ENCODE data around the gene SLC7A9. TPM values are rescaled to one million over a fixed set of nuclear protein-coding genes. Genes with fewer than 3 reads are reported as not detected.
A peak's percentile ranks its signal among the peaks of the same experiment; 100 is the strongest.
"Not testable (repeated sequence)": the region's sequence is repeated elsewhere in the genome, so short reads cannot be mapped to it uniquely, and the experiment has no call there.

Gene SLC7A9
- total and polyA plus RNA-seq, 3 experiments from 2014 or later = 0.24 to 0.28 TPM; not detected in 1

DNA sequence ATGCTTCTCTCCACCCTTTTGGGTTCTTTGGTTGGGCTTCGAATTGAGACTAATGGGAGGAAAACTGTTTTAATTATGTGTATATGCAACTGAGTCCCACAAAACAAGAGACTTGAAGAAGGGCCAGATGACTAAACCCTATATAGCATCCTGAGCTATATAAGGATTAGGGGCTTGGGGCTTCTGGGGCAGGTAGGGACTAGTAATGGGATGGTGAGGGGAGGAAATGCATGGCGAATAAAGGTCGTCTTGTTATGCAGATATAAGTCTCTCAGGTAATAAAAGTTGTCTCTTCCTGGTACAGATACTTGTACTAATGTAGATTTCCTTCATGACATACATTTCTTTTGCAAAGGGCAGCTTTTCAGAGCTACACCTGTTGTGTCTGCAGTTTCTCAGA is 2.8 kb upstream of the SLC7A9 start:
- DNase-seq = no peak
- H3K36me3 ChIP-seq (ENCODE audit: insufficient read depth, low read length) = no peaks in the 10 kb centered on the region
- no peaks in the 10 kb centered on the region for H3K4me1 ChIP-seq (ENCODE audit: insufficient read depth, low read length)
- Mint-ChIP-seq H3K27me3 (peaks cover 0 to 5% of the 10 kb centered on the region in 2 donors), H3K4me1 (no peaks in the 10 kb centered on the region), H3K9me3 (no peaks in the 10 kb centered on the region), H3K27ac (no peak overlapping the region), H3K4me3 (no peak overlapping the region), H3K36me3 (no peaks in the 10 kb centered on the region)
- ChIA-PET CTCF (no interaction called here), POLR2A (no interaction called here)
- no peaks in the 10 kb centered on the region for H3K27me3 ChIP-seq (ENCODE audit: insufficient read depth, low read length, poor library complexity, severe bottlenecking)
- H3K9me3 ChIP-seq (ENCODE audit: low read length) = no peaks in the 10 kb centered on the region
- H3K4me3 ChIP-seq (ENCODE audit: low read length) = no peak overlapping the region
- no peak overlapping the region for H3K27ac ChIP-seq (ENCODE audit: low read depth, low read length)

DNA sequence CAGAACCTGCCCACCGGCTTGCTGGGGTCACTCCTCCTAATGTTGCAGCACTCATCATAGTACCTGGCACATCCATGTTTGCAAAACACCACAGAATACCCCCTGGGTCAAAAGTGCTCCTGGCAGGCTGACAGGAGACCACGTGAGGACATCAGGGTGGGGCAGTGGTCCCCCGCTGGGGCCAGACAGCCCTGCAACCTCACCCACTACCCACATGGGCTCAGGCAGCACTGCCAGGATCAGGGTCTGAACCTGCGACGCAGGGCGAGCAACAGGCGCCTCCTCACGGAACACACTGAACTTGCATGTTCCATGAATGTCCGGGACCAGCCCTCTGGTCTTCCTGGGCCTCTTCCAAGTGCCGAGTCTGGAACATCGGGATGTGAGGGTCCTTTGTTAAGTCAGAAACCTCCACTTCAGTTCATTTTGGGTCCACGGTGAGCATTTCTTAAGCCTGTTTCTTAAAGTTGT is 1.4 kb upstream of the SLC7A9 start:
- CTCF ChIA-PET = no interaction called here
- H3K9me3 Mint-ChIP-seq = no peaks in the 10 kb centered on the region
- POLR2A ChIA-PET = no interaction called here

DNA sequence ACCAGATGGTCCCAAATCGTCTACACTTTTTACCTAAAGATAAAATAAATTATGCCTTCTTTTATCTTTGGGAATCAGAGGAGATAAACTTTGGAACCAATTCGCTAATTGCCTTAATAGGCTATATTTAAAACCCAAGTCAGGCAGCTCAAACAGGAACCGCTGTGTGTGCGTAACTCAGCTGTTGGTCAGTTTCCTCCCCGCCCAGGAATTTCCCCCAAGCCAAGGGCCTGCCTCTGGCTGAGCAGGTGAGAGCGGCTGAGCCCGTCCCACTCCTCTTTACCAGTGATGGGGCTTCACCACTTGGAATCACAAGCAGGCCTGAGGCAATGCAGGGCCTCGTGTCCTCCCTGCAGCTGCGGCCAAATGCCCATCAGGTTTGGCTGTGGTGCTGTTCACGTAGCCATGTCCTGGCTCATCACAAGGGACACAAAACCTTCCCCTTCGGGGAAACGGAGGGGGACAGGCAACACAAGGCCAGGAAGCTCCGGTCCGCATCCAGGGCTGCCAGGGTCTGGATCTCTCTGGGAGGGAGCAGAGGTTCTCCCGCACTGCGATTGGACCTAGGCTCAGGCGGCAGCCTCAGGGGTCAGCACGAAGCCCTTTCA is 503 bp upstream of the SLC7A9 start:
- H3K9me3 ChIP-seq (ENCODE audit: low read length) = no peaks in the 10 kb centered on the region
- H3K27ac ChIP-seq (ENCODE audit: low read depth, low read length) = no peak overlapping the region
- H3K4me1 ChIP-seq (ENCODE audit: insufficient read depth, low read length) = no peaks in the 10 kb centered on the region
- H3K27me3 Mint-ChIP-seq = peaks cover 0 to 5% of the 10 kb centered on the region in 2 donors
- no peak overlapping the region for H3K4me3 ChIP-seq (ENCODE audit: low read length)
- no peaks in the 10 kb centered on the region for H3K27me3 ChIP-seq (ENCODE audit: insufficient read depth, low read length, poor library complexity, severe bottlenecking)
- no peak overlapping the region for H3K27ac Mint-ChIP-seq
- POLR2A ChIA-PET = no interaction called here
- DNase-seq = no peak
- H3K36me3 ChIP-seq (ENCODE audit: insufficient read depth, low read length) = no peaks in the 10 kb centered on the region
- no peak overlapping the region for H3K4me3 Mint-ChIP-seq
- H3K9me3 Mint-ChIP-seq = no peaks in the 10 kb centered on the region
- H3K4me1 Mint-ChIP-seq = no peaks in the 10 kb centered on the region
- H3K36me3 Mint-ChIP-seq = no peaks in the 10 kb centered on the region
- CTCF ChIA-PET = no interaction called here

More for the DNA sequence above, 1.4 kb upstream of the SLC7A9 start:
- no peak for DNase-seq
- Histone ChIP-seq H3K36me3 (ENCODE audit: insufficient read depth, low read length) (no peaks in the 10 kb centered on the region), H3K27ac (ENCODE audit: low read depth, low read length) (no peak overlapping the region), H3K27me3 (ENCODE audit: insufficient read depth, low read length, poor library complexity, severe bottlenecking) (no peaks in the 10 kb centered on the region), H3K4me1 (ENCODE audit: insufficient read depth, low read length) (no peaks in the 10 kb centered on the region), H3K4me3 (ENCODE audit: low read length) (no peak overlapping the region), H3K9me3 (ENCODE audit: low read length) (no peaks in the 10 kb centered on the region)
- H3K36me3 Mint-ChIP-seq = no peaks in the 10 kb centered on the region
- no peaks in the 10 kb centered on the region for H3K4me1 Mint-ChIP-seq
- peaks cover 0 to 5% of the 10 kb centered on the region in 2 donors for H3K27me3 Mint-ChIP-seq
- no peak overlapping the region for H3K27ac Mint-ChIP-seq
- H3K4me3 Mint-ChIP-seq = no peak overlapping the region

DNA sequence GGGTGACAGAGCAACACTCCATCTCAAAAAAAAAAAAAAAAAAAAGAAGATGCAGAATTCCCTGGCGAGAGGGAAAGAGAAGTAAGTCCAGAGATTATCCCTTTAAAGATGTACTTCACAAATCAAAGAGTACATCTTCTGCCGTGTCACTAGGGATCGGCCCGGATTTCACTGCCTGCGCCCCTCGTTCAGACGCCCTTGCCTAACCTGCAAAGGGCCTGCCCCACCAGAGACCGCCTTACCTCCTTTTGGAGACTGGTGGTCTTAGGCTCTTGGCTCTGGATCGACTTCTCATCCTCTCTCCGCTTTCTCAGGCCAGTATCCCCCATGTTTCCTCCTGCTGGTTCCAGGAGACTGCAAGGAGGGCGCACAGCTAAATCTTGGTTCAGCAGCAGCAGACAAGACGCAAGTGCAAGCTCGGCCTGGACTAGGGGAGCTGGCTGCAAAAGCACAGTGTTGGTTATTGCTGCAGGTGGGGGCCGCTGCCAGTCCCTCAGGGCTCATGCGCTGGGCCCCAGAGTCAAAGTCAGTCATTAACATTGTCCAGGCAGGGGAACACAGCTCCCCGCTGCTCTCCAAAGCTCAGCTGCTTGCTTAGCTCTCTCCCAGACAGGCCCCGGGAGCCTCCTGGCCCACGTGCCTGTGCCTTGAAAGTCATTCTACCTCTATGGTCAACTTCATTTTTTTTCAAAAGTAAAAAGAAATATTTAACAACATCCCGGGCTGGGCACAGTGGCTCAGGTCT is 1.2 kb downstream of the SLC7A9 start:
- H3K9me3 ChIP-seq (ENCODE audit: low read length) = no peaks in the 10 kb centered on the region
- Mint-ChIP-seq H3K9me3 (no peaks in the 10 kb centered on the region), H3K27ac (peak overlapping the region in 1 of 8 donors; percentile 8), H3K4me3 (no peak overlapping the region), H3K4me1 (no peaks in the 10 kb centered on the region), H3K36me3 (no peaks in the 10 kb centered on the region), H3K27me3 (peaks cover 0 to 3% of the 10 kb centered on the region in 2 donors)
- no peak overlapping the region for H3K4me3 ChIP-seq (ENCODE audit: low read length)
- no peak overlapping the region for H3K27ac ChIP-seq (ENCODE audit: low read depth, low read length)
- DNase-seq = no peak
- H3K4me1 ChIP-seq (ENCODE audit: insufficient read depth, low read length) = no peaks in the 10 kb centered on the region
- H3K36me3 ChIP-seq (ENCODE audit: insufficient read depth, low read length) = no peaks in the 10 kb centered on the region
- CTCF ChIA-PET = no interaction called here
- no peaks in the 10 kb centered on the region for H3K27me3 ChIP-seq (ENCODE audit: insufficient read depth, low read length, poor library complexity, severe bottlenecking)
- POLR2A ChIA-PET = no interaction called here

DNA sequence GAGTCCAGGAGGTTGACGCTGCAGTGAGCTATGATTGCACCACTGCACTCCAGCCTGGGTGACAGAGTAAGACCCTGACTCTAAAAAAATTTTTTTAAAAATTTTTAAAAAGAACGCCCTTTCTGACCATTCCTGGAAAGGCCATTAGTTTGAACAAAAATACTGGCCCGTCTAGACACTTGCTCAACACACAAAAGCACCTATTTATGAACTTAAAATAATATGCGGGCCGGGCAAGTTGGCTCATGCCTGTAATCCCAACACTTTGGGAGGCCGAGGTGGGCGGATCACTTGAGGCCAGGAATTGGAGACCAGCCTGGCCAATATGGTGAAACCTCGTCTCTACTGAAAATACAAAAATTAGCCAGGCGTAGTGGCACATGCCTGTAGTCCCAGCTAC is 2.1 kb downstream of the SLC7A9 start:
- DNase-seq; H3K36me3 Mint-ChIP-seq; H3K4me1 Mint-ChIP-seq; H3K27me3 ChIP-seq (ENCODE audit: insufficient read depth, low read length, poor library complexity, severe bottlenecking); H3K4me3 Mint-ChIP-seq; H3K27ac Mint-ChIP-seq; H3K4me3 ChIP-seq (ENCODE audit: low read length); H3K4me1 ChIP-seq (ENCODE audit: insufficient read depth, low read length); CTCF ChIA-PET; H3K27ac ChIP-seq (ENCODE audit: low read depth, low read length); H3K9me3 ChIP-seq (ENCODE audit: low read length); H3K27me3 Mint-ChIP-seq; POLR2A ChIA-PET; H3K36me3 ChIP-seq (ENCODE audit: insufficient read depth, low read length); H3K9me3 Mint-ChIP-seq: not testable (repeated sequence)

DNA sequence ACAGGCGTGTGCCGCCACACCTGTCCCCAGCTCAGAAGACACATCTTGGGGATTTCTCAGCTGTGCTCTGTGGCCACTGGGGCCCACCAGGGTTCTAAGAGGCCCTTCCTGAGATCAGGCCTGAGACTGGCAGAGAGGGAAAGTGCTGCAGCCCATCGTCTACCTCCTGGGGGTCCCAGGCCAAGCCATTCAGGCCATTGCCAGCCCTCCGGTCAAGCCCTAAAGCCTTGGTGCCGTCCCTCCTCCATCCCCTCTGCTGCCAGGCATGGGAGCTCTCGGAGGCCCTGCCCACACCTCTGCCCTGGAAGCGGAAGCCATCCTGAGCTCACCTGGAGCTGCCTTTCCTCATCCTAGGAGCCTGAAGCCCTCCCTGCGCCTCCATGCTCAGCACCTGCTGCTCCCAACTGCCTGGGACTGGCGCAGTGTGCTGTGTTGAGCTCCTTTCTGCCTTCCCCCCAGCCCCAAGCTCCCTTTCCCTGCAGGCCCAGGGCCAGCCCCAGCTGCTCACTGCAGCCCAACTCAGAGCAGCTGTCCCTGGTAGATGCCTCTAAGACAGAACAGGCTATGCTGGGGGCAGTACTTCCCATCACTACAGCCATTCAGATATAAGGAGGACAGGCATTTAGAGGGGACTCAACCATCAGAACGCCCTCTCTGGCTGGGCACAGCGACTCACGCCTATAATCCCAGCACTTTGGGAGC is 2.9 kb downstream of the SLC7A9 start:
- H3K27ac ChIP-seq (ENCODE audit: low read depth, low read length) = no peak overlapping the region
- H3K9me3 Mint-ChIP-seq = no peaks in the 10 kb centered on the region
- no peak overlapping the region for H3K4me3 ChIP-seq (ENCODE audit: low read length)
- DNase-seq = no peak
- H3K4me1 ChIP-seq (ENCODE audit: insufficient read depth, low read length) = no peaks in the 10 kb centered on the region
- no peaks in the 10 kb centered on the region for H3K36me3 ChIP-seq (ENCODE audit: insufficient read depth, low read length)
- POLR2A ChIA-PET = no interaction called here
- no peaks in the 10 kb centered on the region for H3K36me3 Mint-ChIP-seq
- H3K27me3 Mint-ChIP-seq = peaks cover 0 to 1% of the 10 kb centered on the region in 2 donors
- no peak overlapping the region for H3K4me3 Mint-ChIP-seq
- H3K9me3 ChIP-seq (ENCODE audit: low read length) = no peaks in the 10 kb centered on the region
- CTCF ChIA-PET = interaction anchor here (1.2 kb wide), 1 partner anchor 267 kb away, joined by 3 read pairs; no protein-coding TSS in a partner anchor
- no peaks in the 10 kb centered on the region for H3K27me3 ChIP-seq (ENCODE audit: insufficient read depth, low read length, poor library complexity, severe bottlenecking)
- H3K4me1 Mint-ChIP-seq = no peaks in the 10 kb centered on the region
- H3K27ac Mint-ChIP-seq = no peak overlapping the region

DNA sequence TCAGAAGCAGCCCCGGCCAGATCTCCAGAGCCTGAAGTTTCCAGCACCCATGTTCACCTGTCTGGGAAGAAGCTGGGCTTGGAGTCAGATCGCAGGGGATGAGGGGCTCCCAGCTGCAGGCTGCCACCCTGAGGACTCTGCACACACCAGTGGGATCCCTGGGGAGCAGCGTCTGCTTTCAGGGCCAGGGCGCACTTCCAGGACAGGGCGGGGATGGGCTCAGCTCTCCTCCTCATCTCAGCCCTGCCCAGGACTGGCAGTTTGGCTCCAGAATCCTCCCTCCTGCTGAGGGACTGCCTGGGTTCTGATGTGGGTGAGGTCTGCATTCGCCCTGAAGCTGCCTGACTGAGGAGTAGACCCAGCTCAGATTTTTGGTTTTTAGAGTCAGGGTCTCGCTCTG is 3.5 kb downstream of the SLC7A9 start:
- ChIA-PET POLR2A (no interaction called here), CTCF (interaction anchor here (1.2 to 1.3 kb wide), 2 partner anchors 39 to 266 kb away, joined by 3 read pairs; no protein-coding TSS in a partner anchor)
- Histone ChIP-seq H3K4me1 (ENCODE audit: insufficient read depth, low read length) (no peaks in the 10 kb centered on the region), H3K4me3 (ENCODE audit: low read length) (no peak overlapping the region), H3K27me3 (ENCODE audit: insufficient read depth, low read length, poor library complexity, severe bottlenecking) (no peaks in the 10 kb centered on the region), H3K36me3 (ENCODE audit: insufficient read depth, low read length) (no peaks in the 10 kb centered on the region), H3K9me3 (ENCODE audit: low read length) (no peaks in the 10 kb centered on the region), H3K27ac (ENCODE audit: low read depth, low read length) (no peak overlapping the region)
- Mint-ChIP-seq H3K9me3 (no peaks in the 10 kb centered on the region), H3K4me3 (no peak overlapping the region), H3K27me3 (peaks cover 0 to 1% of the 10 kb centered on the region in 2 donors), H3K36me3 (no peaks in the 10 kb centered on the region), H3K27ac (no peak overlapping the region), H3K4me1 (no peaks in the 10 kb centered on the region)
- DNase-seq = no peak

DNA sequence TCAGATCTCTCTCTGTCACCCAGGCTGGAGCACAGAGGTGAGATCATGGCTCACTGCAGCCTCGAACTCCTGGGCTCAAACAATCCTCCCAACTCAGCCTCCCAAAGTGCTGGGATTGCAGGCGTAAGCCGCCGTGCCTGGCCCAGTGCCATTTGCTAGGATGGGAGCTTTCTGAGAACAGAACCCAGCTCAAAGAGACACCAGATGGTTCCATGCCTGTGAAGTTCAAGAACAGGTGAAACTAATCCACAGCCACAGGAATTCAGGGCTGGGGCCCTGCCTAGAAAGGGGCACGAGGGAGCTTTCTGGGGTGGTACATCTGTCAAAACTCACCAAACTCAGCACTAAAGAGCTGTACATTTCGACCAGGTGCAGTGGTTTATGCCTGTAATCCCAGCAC is 4.2 kb downstream of the SLC7A9 start:
- no peaks in the 10 kb centered on the region for H3K4me1 ChIP-seq (ENCODE audit: insufficient read depth, low read length)
- Mint-ChIP-seq H3K9me3 (no peaks in the 10 kb centered on the region), H3K27ac (peak overlapping the region in 1 of 8 donors; percentile 43), H3K4me1 (no peaks in the 10 kb centered on the region), H3K27me3 (no peaks in the 10 kb centered on the region), H3K36me3 (no peaks in the 10 kb centered on the region), H3K4me3 (no peak overlapping the region)
- no peak for DNase-seq
- H3K36me3 ChIP-seq (ENCODE audit: insufficient read depth, low read length) = no peaks in the 10 kb centered on the region
- POLR2A ChIA-PET = no interaction called here
- H3K9me3 ChIP-seq (ENCODE audit: low read length) = no peaks in the 10 kb centered on the region
- CTCF ChIA-PET = interaction anchor here (1.2 to 1.3 kb wide), 2 partner anchors 39 to 265 kb away, joined by 3 read pairs; no protein-coding TSS in a partner anchor
- no peaks in the 10 kb centered on the region for H3K27me3 ChIP-seq (ENCODE audit: insufficient read depth, low read length, poor library complexity, severe bottlenecking)
- H3K27ac ChIP-seq (ENCODE audit: low read depth, low read length) = no peak overlapping the region
- no peak overlapping the region for H3K4me3 ChIP-seq (ENCODE audit: low read length)
